Measurements from ENCODE around the gene SEPTIN3.

The SEPTIN3 gene, protein sequence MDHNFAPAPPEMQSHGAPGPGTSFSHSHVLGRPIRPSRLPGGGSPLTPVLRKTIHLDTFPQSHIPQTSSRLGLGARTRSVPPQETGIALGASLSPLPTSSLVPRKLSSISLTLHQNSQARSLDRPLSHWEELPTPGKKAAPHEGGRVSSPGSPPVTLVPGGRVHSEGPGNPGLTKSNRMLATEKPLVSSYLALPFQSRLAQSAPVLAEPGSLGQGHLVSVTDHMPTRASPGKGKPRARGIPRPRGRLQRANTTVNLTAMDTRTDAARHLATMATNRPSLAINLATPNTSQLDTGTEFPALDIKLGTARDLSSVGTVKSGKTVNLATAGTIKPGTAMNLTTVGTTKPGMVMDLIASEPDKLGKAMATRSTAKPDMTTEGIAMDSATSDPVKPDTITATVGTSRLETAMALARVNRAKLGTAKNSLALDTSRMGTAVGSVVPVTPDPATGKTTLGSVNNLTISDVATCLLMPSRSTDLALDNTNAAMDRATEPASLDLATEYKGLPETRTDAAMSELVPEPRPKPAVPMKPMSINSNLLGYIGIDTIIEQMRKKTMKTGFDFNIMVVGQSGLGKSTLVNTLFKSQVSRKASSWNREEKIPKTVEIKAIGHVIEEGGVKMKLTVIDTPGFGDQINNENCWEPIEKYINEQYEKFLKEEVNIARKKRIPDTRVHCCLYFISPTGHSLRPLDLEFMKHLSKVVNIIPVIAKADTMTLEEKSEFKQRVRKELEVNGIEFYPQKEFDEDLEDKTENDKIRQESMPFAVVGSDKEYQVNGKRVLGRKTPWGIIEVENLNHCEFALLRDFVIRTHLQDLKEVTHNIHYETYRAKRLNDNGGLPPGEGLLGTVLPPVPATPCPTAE

DNA sequence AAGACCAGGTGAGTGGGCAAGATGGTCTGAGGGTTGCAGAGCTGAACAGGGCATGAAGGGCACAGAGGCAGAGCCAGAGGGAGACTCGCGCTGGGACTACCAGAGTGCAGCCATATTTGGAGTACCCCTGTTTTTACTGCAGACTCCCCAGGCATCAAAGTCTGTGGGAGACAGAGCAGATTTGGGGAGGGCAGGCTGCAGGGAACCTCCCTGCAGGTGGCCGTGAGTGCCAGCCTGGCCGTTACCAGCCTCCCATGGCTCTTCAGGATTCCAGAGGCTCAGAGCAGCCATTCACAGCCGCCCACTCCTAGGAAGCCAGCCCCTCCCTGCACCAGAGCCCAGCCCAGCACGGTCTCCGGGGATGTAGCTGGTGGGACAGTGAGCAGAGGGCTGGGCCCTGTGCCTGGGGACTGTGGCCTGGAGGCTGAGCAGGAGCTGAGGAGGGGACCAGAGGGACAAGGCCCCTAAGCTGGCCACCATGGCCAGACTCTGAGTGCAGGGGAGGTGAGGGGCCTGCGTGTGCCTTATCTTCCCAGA, at the start of gene SEPTIN3:
Gene SEPTIN3 (plus strand): TSS at position 334 of the 537 bp plus-strand sequence. CDS start 2,050 bp downstream, outside the sequence.
- H3K27ac ChIP-seq = no peak within 1 kb of the TSS
- POLR2A ChIA-PET (ENCODE audit: low non-redundant PET) = no interaction called here
- no peak for DNase-seq (ENCODE audit: low spot score)
- TF ChIP-seq, protein P1, sequence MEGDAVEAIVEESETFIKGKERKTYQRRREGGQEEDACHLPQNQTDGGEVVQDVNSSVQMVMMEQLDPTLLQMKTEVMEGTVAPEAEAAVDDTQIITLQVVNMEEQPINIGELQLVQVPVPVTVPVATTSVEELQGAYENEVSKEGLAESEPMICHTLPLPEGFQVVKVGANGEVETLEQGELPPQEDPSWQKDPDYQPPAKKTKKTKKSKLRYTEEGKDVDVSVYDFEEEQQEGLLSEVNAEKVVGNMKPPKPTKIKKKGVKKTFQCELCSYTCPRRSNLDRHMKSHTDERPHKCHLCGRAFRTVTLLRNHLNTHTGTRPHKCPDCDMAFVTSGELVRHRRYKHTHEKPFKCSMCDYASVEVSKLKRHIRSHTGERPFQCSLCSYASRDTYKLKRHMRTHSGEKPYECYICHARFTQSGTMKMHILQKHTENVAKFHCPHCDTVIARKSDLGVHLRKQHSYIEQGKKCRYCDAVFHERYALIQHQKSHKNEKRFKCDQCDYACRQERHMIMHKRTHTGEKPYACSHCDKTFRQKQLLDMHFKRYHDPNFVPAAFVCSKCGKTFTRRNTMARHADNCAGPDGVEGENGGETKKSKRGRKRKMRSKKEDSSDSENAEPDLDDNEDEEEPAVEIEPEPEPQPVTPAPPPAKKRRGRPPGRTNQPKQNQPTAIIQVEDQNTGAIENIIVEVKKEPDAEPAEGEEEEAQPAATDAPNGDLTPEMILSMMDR (conservative IDR thresholded peaks at IDR 0.05; ENCODE audit: low read depth) = no peak
- CTCF ChIA-PET = no interaction called here

DNA sequence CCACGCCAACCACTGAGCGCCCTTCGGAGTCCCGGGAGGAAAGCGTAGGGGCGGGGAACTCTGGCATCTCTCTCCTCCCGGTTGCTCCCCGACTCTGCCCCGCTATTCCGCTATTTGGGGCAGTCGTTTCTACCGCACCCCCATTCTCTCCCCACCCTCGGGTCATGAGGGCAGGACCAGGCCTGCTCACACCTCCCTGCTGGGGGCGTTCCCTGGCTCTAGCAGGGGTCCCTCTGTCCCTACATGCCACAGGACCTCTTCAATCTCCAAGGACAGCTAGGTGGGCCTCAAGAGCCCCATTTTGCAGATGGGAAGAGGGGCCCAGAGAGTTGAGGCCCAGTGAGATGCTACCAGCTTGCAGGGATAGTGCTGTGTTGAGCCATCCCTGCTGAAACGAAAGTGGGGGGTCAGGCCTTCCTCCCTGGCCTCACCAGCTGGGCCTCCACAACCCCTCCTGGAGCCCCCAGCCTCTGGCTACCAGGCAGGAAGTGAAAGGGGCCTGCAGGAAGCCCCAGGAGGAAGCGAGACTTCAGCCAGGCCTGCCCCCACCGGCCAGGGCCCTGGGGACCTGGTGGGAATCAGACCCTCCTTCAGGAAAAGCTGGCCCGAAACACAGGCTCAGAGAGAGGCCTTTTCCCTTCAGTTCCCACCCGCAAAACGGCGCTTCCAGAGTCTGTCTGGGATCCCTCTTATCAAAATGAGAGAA, 48.8 kb upstream of the SEPTIN3 start:
- ChIA-PET POLR2A (ENCODE audit: low non-redundant PET) (no interaction called here), CTCF (no interaction called here)
- no peak overlapping the region for H3K27ac ChIP-seq
- no peak for DNase-seq (ENCODE audit: low spot score)
- TF ChIP-seq, protein P1 (conservative IDR thresholded peaks at IDR 0.05; ENCODE audit: low read depth) = no peak

DNA sequence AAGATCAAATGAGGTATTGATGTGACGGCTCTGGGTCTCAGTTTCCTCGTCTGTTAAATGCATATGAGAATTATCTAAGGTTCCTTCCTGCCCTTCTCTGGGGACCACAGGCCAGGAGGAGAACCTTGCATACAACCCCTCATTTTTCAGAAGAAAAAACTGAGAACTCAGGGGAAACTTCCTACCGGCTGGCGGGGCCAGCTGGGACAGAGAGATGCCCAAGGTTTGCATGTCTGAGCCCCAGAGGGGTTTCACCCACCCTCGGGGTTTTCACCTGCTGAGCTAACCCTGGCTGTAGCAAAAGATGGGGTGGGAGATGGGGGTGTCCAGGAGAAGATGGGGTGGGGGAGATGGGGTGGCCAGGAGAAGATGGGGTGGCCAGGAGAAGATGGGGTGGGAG, 46.9 kb upstream of the SEPTIN3 start:
- no peak for DNase-seq (ENCODE audit: low spot score)
- POLR2A ChIA-PET (ENCODE audit: low non-redundant PET) = no interaction called here
- TF ChIP-seq, protein P1 (conservative IDR thresholded peaks at IDR 0.05; ENCODE audit: low read depth) = no peak
- CTCF ChIA-PET = no interaction called here
- H3K27ac ChIP-seq = no peak overlapping the region

DNA sequence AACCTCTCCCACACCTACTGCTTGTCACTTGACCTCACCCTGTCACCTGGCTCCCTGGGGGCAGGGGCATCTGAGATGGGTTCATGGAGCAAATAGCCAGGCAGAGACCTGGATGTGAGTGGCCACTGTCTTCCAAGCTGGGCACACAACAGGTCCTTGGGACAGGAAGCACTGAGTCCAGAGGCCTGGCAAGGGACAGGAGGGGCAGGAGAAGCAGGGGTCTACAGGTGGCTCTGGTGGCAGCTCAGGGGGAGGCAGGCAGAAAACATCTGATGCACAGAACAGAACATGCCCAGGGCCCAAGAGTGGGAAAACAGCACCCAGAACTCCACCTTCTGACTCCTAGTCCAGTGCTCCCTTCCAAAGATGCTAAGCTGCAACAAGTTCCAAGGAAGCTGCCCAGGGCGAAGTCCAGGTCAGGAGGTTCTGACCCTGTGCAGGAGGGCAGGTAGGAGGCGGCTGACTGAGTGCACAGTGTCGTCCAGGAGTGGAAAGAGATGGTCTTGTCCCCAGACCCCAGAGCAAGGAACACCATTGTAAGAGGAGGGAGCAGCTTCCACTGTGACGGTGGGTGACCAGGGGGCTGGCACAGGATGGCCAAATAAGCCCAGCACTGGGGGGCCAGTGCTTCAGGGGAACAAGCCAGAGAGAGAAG, 46.2 kb upstream of the SEPTIN3 start:
- ChIA-PET CTCF (interaction anchor here (0.6 kb wide), 1 partner anchor 18 kb away, joined by 3 read pairs; no protein-coding TSS in a partner anchor), POLR2A (ENCODE audit: low non-redundant PET) (no interaction called here)
- TF ChIP-seq, protein P1 (conservative IDR thresholded peaks at IDR 0.05; ENCODE audit: low read depth) = no peak
- DNase-seq (ENCODE audit: low spot score) = no peak
- H3K27ac ChIP-seq = no peak overlapping the region

DNA sequence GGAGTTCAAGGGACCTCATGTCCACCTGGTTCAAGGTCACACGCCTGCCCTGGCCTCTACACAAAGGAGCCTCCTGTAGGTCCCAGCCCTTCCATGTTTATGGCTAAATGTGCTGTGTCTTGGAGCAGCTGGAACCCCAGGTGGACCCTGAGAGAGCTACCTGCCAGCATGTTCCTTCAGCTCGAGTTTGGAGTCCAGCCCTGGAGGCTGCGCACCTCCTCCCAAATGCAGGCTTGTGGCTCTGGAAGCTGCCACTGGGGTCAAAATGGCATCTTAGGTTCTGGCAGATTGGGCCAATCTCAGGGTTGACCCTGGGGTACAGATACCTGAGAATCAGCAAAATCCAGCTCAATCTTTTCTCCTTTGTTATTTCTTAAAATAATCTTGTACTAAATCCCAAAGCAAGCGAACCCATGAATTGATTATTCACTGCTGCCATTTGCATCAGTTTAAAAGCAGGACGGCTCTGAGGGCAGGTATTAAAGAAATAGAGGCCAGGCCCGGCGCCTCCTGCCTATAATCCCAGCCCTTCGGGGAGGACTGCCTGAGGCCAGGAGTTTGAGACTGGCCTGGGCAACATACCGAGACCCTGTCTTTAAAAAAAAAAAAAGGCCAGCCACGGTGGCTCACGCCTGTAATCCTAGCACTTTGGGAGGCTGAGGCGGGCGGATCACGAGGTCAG, 45.5 kb upstream of the SEPTIN3 start:
- ChIA-PET POLR2A (ENCODE audit: low non-redundant PET) (no interaction called here), CTCF (interaction anchor here (0.6 kb wide), 1 partner anchor 17 kb away, joined by 3 read pairs; no protein-coding TSS in a partner anchor)
- H3K27ac ChIP-seq = no peak overlapping the region
- TF ChIP-seq, protein P1 (conservative IDR thresholded peaks at IDR 0.05; ENCODE audit: low read depth) = no peak
- DNase-seq (ENCODE audit: low spot score) = no peak
